IPS DF 6.9 (cell line): ENCODE measurements around the gene EXOC7.
"Not testable (repeated sequence)": the region's sequence is repeated elsewhere in the genome, so short reads cannot be mapped to it uniquely, and the experiment has no call there.

ENCODE experiments used
- DNase-seq: peaks from one replicate; pipeline ENCODE4 v3.0.0-alpha.2; 2013; ENCODE audit warnings: low read depth, low spot score
- H3K27ac ChIP-seq: one replicate; pipeline ENCODE4 v1.5.1; 2013; ENCODE audit warnings: low read length, control low read depth
- H3K27me3 ChIP-seq: 2 replicates; pipeline ENCODE4 v1.6.1; 2013; ENCODE audit warnings: mild to moderate bottlenecking, low read length; ENCODE audit not compliant: control insufficient read depth, insufficient read depth
- H3K36me3 ChIP-seq: 2 replicates; pipeline ENCODE4 v1.6.1; 2013; ENCODE audit warnings: low read length; ENCODE audit not compliant: control insufficient read depth, insufficient read depth
- H3K4me1 ChIP-seq: 2 replicates; pipeline ENCODE4 v1.6.1; 2013; ENCODE audit warnings: low read length; ENCODE audit not compliant: control insufficient read depth, insufficient read depth
- H3K4me3 ChIP-seq: 2 replicates; pipeline ENCODE4 v1.5.1; 2013; ENCODE audit warnings: mild to moderate bottlenecking, low read length
- H3K9me3 ChIP-seq: 2 replicates; pipeline ENCODE4 v1.6.1; 2013; ENCODE audit warnings: low read length, inconsistent platforms; ENCODE audit not compliant: control insufficient read depth, insufficient read depth
- WGBS: extraction: QIAGEN DNeasy Blood & Tissue Kit; methylation state at CpG from one replicate; pipeline ENCODE4 v1.1.7; 2013; ENCODE audit warnings: mixed read lengths, missing lambda C conversion rate; ENCODE audit not compliant: insufficient read length, insufficient coverage; 5-methylcytosine and 5-hydroxymethylcytosine counted together

Gene EXOC7

GRCh38 chr17:76065775-76066174 is 37.8 kb downstream of the EXOC7 start:
- no peak overlapping the region for H3K27ac ChIP-seq
- no peaks in the 10 kb centered on the region for H3K9me3 ChIP-seq
- no CpG with 5 or more reads among the region's 4 CpGs for WGBS
- DNase-seq = no peak
- no peaks in the 10 kb centered on the region for H3K4me1 ChIP-seq
- H3K27me3 ChIP-seq = no peaks in the 10 kb centered on the region
- peaks cover 23% of the 10 kb centered on the region; the same call in 1 of the 2 replicates for H3K36me3 ChIP-seq
- H3K4me3 ChIP-seq = no peak overlapping the region

- no peaks in the 10 kb centered on the region for H3K4me1 ChIP-seq
- no peaks in the 10 kb centered on the region for H3K9me3 ChIP-seq
- H3K27me3 ChIP-seq = no peaks in the 10 kb centered on the region
- peaks cover 27% of the 10 kb centered on the region; the same call in 1 of the 2 replicates for H3K36me3 ChIP-seq
- H3K27ac ChIP-seq = no peak overlapping the region
- WGBS = no CpG with 5 or more reads among the region's 15 CpGs
- H3K4me3 ChIP-seq = no peak overlapping the region
- no peak for DNase-seq
Measured at GRCh38 chr17:76063875-76064546, 39.6 kb downstream of the EXOC7 start.

GRCh38 chr17:76058264-76058663 is 45.3 kb downstream of the EXOC7 start:
- H3K27ac ChIP-seq, DNase-seq, H3K9me3 ChIP-seq, H3K4me1 ChIP-seq, H3K27me3 ChIP-seq, H3K4me3 ChIP-seq: not testable (repeated sequence)
- WGBS = no CpG with 5 or more reads among the region's 6 CpGs
- H3K36me3 ChIP-seq = peaks cover 29% of the 10 kb centered on the region; the same call in 1 of the 2 replicates

- H3K9me3 ChIP-seq = no peaks in the 10 kb centered on the region
- no peak overlapping the region for H3K4me3 ChIP-seq
- H3K27ac ChIP-seq = no peak overlapping the region
- 100% methylated on average over 1 of the region's 3 CpGs for WGBS
- no peaks in the 10 kb centered on the region for H3K4me1 ChIP-seq
- DNase-seq = no peak
- no peaks in the 10 kb centered on the region for H3K27me3 ChIP-seq
- H3K36me3 ChIP-seq = peaks cover 31% of the 10 kb centered on the region; the same call in 1 of the 2 replicates
Measured at GRCh38 chr17:76056882-76057281, 46.7 kb downstream of the EXOC7 start.

GRCh38 chr17:76054112-76054476 is 49.5 kb downstream of the EXOC7 start:
- H3K27ac ChIP-seq = no peak overlapping the region
- peaks cover 29% of the 10 kb centered on the region for H3K36me3 ChIP-seq
- no peak overlapping the region for H3K4me3 ChIP-seq
- no peaks in the 10 kb centered on the region for H3K27me3 ChIP-seq
- no peaks in the 10 kb centered on the region for H3K4me1 ChIP-seq
- no peak for DNase-seq
- no peaks in the 10 kb centered on the region for H3K9me3 ChIP-seq
- WGBS = no CpG with 5 or more reads among the region's 4 CpGs

GRCh38 chr17:76053246-76054111 is 50.1 kb downstream of the EXOC7 start:
- no CpG with 5 or more reads among the region's 17 CpGs for WGBS
- Histone ChIP-seq H3K36me3 (peaks cover 25% of the 10 kb centered on the region), H3K27ac (no peak overlapping the region), H3K9me3 (no peaks in the 10 kb centered on the region), H3K4me1 (no peaks in the 10 kb centered on the region), H3K27me3 (no peaks in the 10 kb centered on the region), H3K4me3 (no peak overlapping the region)
- no peak for DNase-seq

- no CpG with 5 or more reads among the region's 6 CpGs for WGBS
- Histone ChIP-seq H3K4me1 (no peaks in the 10 kb centered on the region), H3K4me3 (no peak overlapping the region), H3K9me3 (no peaks in the 10 kb centered on the region), H3K36me3 (peaks cover 21% of the 10 kb centered on the region), H3K27me3 (no peaks in the 10 kb centered on the region), H3K27ac (no peak overlapping the region)
- DNase-seq = no peak
Measured at GRCh38 chr17:76051561-76051960, 52.0 kb downstream of the EXOC7 start.

- no peaks in the 10 kb centered on the region for H3K27me3 ChIP-seq
- 100% methylated on average over 2 of the region's 11 CpGs for WGBS
- H3K4me3 ChIP-seq = no peak overlapping the region
- H3K4me1 ChIP-seq = no peaks in the 10 kb centered on the region
- no peak overlapping the region for H3K27ac ChIP-seq
- no peaks in the 10 kb centered on the region for H3K9me3 ChIP-seq
- H3K36me3 ChIP-seq = peaks cover 18% of the 10 kb centered on the region
- DNase-seq = no peak
Measured at GRCh38 chr17:76050538-76051467, 52.8 kb downstream of the EXOC7 start.

- no peaks in the 10 kb centered on the region for H3K4me1 ChIP-seq
- no peaks in the 10 kb centered on the region for H3K27me3 ChIP-seq
- H3K27ac ChIP-seq = no peak overlapping the region
- no CpG with 5 or more reads among the region's 15 CpGs for WGBS
- H3K4me3 ChIP-seq = no peak overlapping the region
- H3K36me3 ChIP-seq = peaks cover 23% of the 10 kb centered on the region
- no peaks in the 10 kb centered on the region for H3K9me3 ChIP-seq
- no peak for DNase-seq
Measured at GRCh38 chr17:76049836-76050537, 53.6 kb downstream of the EXOC7 start.
